H1 (cell line): ENCODE measurements around the gene CTXN3.

Experiments
- CTCF ChIP-seq, 3 experiments: IDR thresholded peaks; 1 replicate in 2 of 3; 2 replicates in 1 of 3; pipeline versions ENCODE4 v1.5.1 to v1.6.1; 2011; ENCODE audit warnings: low read length in 3 of 3, mild to moderate bottlenecking in 3 of 3, inconsistent platforms in 2 of 3, low read depth in 1 of 3, moderate library complexity in 1 of 3; ENCODE audit not compliant: insufficient read depth in 1 of 3; ENCODE audit errors: control extremely low read depth in 1 of 3
- FOSL1 ChIP-seq: IDR thresholded peaks from 2 replicates; pipeline ENCODE4 v1.6.1; 2011; ENCODE audit warnings: mild to moderate bottlenecking, low read depth, low read length, moderate library complexity; ENCODE audit not compliant: insufficient read depth
- HDAC2 ChIP-seq, 2 experiments: fragments of 300-600 bp in 1 of 2; sonication (generic) in 1 of 2; IDR thresholded peaks; 2 replicates each; pipeline ENCODE4 v1.6.1; 2011 to 2012; ENCODE audit warnings: low read depth in 2 of 2, low read length in 2 of 2, mild to moderate bottlenecking in 2 of 2, moderate library complexity in 2 of 2, borderline replicate concordance in 1 of 2, inconsistent platforms in 1 of 2
- MAX ChIP-seq: IDR thresholded peaks from 2 replicates; pipeline ENCODE4 v1.6.1; 2012; ENCODE audit warnings: inconsistent platforms
- RFX5 ChIP-seq: IDR thresholded peaks from 2 replicates; pipeline ENCODE4 v1.6.1; 2011; ENCODE audit warnings: low read depth, low read length, improper control_type of control experiment, borderline replicate concordance
- TCF12 ChIP-seq: IDR thresholded peaks from 2 replicates; pipeline ENCODE4 v1.6.1; 2011; ENCODE audit warnings: low read depth, mild to moderate bottlenecking, low read length
- ZNF274 ChIP-seq: IDR thresholded peaks from 2 replicates; pipeline ENCODE4 v1.7.0; 2012; ENCODE audit warnings: low read length, borderline replicate concordance; ENCODE audit errors: extremely low read depth

DNA sequence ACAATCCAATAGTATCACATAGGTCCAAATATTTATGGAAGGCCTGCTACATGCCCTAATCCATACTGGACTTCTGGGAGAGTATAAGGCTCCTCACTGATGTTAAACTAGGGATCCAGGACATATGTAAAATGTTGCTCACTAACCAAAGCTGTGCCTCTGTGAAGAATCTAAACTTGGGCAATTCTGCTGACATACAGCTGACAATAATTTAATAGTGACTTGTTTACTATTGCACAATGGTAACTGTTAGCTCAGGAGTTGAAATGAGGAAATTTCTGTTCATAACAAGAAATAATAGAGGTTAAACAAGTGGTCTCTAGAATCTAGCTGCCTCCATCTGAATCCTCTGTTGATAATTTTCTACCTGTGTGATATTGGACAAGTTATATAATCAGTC, 14.9 kb upstream of the CTXN3 start:
- no peak for TF ChIP-seq HDAC2 (IDR thresholded peaks at IDR 0.05; ENCODE audit: borderline replicate concordance in 1 of 2, low read depth in 2 of 2, low read length in 2 of 2)
- no peak for TF ChIP-seq FOSL1
- TF ChIP-seq TCF12: no peak
- TF ChIP-seq ZNF274: no peak
- TF ChIP-seq MAX: no peak
- no peak for TF ChIP-seq RFX5
- no peak for TF ChIP-seq CTCF (IDR thresholded peaks at IDR 0.05; ENCODE audit: control extremely low read depth in 1 of 3, insufficient read depth in 1 of 3, low read depth in 1 of 3, low read length in 3 of 3)
